GM19468 (cell line): Measurements from ENCODE around the gene SDS.

Source experiments
- ATAC-seq: cut with Tn5 transposase; IDR thresholded peaks from one replicate; pipeline ENCODE4 v1.9.1; 2021; ENCODE audit warnings: mild to moderate bottlenecking, moderate library complexity, moderate number of reproducible peaks; ENCODE audit not compliant: unreplicated experiment; ENCODE audit errors: extremely low read depth

The SDS gene

DNA sequence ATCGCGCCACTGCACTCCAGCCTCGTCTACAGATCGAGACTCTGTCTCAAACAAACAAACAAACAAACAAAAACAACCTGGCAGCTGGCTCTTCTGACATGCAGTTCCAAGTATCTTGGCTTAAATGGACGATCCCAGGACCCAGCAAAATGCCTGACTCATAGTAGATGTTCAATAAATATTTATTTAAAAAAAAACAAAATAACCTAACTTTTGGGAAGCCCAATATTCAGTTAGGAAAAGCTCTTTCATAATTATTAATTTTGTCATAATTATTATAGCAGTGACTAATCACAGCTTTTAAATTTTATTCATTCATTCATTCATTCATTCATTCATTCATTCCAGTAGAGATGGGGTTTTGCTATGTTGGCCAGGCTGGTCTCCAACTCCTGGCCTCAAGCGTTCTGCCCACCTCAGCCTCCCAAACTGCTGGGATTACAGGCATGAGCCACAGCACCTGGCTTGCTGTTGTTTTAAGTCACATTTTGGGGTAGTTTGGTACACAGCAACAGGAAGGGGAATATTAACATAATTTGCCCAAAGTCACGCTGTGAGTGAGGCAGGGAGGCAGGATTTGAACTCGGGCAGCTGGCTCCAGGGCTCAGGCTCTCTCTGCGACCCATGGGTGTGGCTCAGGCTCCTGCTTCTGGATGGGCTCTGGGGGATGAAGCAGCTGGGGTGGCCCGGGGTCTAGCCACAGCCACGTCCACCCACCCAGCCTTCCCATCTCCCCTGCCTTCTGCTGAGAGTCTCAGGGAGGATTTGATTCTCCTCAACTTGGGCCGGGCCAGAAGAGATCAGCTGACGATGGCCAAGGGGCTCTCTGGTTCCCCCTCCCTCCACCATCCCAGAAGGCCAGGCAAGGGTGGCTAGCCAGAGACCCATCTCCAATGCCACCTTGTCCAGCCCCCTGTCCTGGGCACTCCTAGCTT, 2.4 kb downstream of the SDS start:
- no peak for ATAC-seq

- no peak for ATAC-seq
These were observed 3.3 kb downstream of the SDS start for GRCh38 chr12:113400362-113400761.

DNA sequence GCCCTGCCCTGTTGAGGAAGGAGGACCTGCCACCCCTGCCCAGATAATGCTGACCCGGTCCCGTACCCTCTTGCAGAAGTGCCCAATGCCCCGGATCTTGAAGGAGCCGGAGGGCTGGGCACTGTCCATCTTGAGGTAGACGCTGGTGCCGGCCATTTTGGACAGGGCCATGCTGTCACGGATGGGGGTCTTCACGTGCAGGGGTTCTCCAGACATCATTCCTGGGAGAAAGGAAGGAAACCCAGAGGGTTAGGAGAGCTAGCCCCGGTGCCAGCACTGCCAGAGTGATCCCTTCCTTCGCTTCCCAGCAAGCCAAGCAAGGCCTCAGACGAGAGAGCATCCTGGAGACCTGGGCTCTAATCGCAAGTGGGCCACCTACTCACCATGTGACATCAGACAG, 4.2 kb downstream of the SDS start:
- ATAC-seq = no peak

GRCh38 chr12:113398346-113399290, 5.1 kb downstream of the SDS start:
- ATAC-seq = no peak

DNA sequence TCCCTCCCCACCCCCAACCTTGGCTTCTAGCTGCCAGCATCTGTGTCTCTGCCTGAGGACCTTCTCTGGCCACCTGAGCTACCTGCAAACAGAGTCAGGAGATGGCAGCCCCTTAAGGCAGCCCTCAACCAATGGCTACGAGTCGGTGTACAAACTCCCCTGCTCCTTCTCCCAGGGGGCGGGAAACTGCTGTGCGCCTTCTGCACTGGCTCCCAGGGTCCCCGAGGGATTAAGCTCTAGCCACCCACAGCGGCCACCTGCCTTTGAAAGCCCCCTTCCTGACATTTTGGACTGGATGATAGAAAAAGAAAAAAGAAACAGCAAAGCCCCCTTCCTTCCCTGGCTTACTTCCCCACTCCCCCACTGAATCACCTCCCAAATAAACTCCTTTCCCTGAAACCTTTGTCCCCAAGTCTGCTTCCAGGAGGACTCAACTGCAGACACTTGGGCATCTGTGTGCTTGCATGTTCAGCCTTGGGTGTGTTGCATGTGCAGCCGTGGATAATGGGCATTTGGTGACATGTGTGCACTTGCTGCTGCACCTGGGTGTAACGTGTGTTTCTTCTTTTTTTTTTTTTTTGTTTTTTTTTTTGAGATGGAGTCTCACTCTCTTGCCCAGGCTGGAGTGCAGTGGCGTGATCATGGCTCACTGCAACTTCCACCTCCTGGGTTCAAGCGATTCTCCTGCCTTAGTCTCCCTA, 6.0 kb downstream of the SDS start:
- ATAC-seq = no peak

GRCh38 chr12:113396828-113397496, 6.7 kb downstream of the SDS start:
- ATAC-seq = no peak

DNA sequence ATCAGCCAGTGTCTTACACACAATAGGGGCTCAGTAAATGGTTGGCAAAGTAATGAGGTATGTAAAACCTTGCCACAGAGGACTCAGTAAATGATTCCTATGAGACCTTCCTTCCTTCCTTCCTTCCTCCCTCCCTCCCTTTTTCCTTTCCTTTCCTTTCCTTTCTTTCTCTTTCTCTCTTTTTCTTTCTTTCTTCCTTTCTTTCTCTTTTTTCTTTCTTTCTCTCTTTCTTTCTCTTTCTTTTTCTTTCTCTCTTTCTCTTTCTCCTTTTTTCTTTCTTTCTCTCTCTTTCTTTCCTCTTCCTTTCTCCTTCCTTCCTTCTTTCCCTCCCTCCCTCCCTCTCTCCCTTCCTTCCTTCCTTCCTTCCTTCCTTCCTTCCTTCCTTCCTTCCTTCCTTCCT, 7.5 kb downstream of the SDS start:
- no peak for ATAC-seq

GRCh38 chr12:113395119-113395518, 8.6 kb downstream of the SDS start:
- ATAC-seq = no peak

- ATAC-seq = no peak
These were observed 9.9 kb downstream of the SDS start for GRCh38 chr12:113393749-113394148.

GRCh38 chr12:113392988-113393579, 10.6 kb downstream of the SDS start:
- peak; percentile 32 for ATAC-seq

DNA sequence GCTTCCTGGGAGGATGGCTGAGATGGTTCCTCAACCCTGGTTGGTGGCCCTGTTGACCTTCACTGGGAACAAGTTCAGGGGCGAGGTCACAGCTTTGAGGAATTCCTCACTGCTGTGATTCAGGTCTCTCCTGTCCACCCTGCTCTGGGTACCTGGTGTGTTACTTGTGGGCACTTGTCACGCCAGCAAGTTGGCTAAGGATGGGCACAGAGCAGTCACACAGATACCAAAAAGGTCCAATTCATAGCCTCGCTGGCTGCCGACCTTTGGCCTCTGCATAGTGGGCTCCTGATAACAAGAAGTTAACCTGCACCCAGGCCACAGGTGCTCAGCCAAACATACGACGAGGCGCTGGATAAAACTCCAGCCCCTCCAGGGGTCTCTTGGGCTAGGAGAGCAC, 11.2 kb downstream of the SDS start:
- no peak for ATAC-seq

- no peak for ATAC-seq
These were observed 11.9 kb downstream of the SDS start for GRCh38 chr12:113391650-113392337.

DNA sequence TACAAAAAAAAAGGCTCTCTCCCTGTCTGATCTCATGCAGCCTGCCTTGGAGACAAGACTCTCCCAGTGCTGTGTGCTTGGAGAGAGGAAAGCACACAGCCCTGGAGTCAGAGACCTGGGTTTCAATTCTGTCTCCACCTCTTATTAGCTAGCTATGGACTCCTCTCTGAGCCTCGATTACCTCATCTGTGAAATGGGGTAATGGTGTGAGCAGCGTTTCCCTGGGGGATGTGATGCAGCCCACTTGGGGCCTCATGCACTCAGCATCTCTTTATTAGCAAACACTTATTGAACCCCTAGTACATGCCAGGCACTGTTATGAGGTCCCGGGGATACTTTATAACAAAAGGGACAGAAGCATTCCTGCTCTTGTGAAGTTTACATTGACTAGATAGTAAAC, 12.5 kb downstream of the SDS start:
- no peak for ATAC-seq

DNA sequence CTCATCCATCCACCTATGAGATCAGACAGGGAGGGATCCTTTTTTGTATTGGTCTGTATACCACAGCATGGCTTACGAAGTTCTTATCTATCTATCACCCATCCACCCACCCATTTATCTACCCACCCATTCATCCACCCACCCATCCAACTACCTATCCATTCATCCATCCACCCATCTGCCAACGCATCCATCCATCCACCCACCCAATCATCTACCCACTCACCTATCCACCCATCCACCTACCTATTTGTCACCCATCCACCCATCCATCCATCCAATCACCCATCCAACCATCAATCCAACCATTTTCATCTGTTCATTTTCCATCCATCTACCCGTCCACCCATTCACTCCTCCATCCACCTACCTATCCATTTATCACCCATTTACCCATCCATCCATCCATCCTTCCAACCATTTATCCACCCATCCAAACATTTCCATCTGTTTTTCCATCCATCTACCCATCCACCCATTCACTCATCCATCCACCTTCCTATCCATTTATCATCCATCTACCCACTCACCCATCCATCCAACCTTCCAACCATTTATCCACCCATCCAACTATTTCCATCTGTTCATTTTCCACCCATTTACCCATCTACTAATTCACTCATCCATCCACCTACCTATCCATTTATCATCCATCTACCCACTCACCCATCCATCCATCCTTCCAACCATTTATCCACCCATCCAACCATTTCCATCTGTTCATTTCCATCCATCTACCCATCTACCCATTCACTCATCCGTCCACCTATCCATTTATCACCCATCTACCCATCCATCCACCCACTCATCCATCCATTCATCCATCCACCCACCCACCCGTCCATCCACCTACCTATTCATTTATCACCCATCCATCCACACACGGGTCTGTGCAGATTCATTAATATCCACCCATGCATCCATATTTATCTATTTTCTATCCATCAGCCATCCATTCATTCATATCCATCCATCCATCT, 13.3 kb downstream of the SDS start:
- no peak for ATAC-seq

DNA sequence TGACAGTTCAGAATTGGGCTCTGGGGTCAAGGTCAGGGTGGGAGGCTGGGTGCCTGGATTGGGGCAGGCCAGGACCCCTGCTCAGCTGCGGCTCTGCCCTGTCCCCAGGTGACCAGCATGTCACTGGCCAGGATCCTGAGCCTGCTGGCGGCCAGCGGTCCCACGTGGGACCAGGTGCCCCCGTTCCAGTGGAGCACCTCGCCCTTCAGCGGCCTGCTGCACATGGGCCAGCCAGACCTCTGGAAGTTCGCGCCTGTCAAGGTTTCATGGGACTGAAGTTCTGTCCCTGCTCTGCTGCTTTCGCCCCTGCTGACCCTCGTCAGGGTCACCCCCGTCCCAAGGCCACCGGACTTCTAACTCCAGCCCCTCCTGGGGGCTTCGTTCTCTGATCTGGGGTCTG, 15.3 kb downstream of the SDS start:
- ATAC-seq = no peak

- no peak for ATAC-seq
These were observed 16.1 kb downstream of the SDS start for GRCh38 chr12:113387631-113388030.

DNA sequence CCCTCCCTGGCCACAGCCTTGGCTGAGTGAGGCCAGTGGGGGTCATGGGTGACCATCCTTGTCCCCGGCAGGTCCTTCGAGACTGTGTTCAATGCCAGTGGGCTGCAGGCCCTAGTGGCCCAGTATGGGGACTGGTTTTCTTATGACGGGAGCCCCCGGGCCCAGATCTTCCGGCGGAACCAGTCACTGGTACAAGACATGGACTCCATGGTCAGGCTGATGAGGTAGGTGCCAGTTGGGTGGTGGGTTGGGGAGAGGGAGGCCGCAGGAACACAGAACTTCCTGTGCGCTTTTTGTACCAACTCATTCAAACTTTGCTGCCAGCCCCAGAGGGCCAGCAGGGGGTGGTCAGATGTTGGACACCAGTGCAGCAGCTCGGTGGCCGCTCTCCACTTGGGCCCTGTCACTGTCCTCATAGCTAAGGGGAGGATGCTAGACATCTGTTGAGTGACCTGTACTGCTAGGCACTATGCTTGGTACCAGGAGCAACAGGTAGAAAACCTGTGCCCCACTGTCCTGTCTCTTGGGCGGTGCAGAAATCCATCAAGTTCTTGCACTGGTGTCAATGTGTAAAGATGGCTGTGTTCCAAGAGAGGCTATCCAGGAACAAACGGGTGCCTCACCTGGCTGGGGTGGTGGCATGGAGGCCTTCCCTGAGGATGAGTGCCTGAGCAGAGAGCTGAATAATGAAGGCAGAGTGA, 16.7 kb downstream of the SDS start:
- ATAC-seq = no peak
